GM12878 (cell line): ENCODE data around the gene ECM1. TPM values are rescaled to one million over a fixed set of nuclear protein-coding genes. Genes with fewer than 3 reads are reported as not detected.

Experiments used
- ATAC-seq: fragments of 200-7000 bp; cut with Tn5 transposase; 3 replicates; pipeline ENCODE4 v1.9.1; 2020; ENCODE audit warnings: mild to moderate bottlenecking, moderate library complexity
- BruUV-seq: library from RNA; stranded (reverse); fragments of 400-500 nt; replicated peaks from 2 replicates; lab custom pipeline; 2021; lab: Mats Ljungman, UMichigan
- CTCF ChIA-PET: fragments of 300-600 bp; sonication (Branson Sonifier 250); formaldehyde crosslinking; extraction: SDS; loops from one replicate; lab custom pipeline; 2021; ENCODE audit warnings: inconsistent platforms; lab: Yijun Ruan, JAX
- POLR2A ChIA-PET: fragments of 350-600 bp; formaldehyde crosslinking; extraction: SDS; loops from one replicate; lab custom pipeline; 2021; ENCODE audit warnings: inconsistent platforms; lab: Charles Lee
- RAD21 ChIA-PET: fragments of 300-600 bp; sonication (Branson Sonifier 250); formaldehyde crosslinking; loops from one replicate; lab custom pipeline; 2023; ENCODE audit warnings: antibody characterized with exemption; ENCODE audit not compliant: unreplicated experiment; lab: Charles Lee
- SMC1A ChIA-PET: fragments of 300-600 bp; sonication (Branson Sonifier 250); formaldehyde crosslinking; loops from one replicate; lab custom pipeline; 2023; ENCODE audit not compliant: unreplicated experiment, uncharacterized antibody; lab: Charles Lee
- DNase-seq: peaks from one replicate; pipeline ENCODE4 v3.0.0-alpha.2; 2011; ENCODE audit warnings: low read depth, low spot score
- FAIRE-seq: peaks from 3 replicates; lab custom pipeline; 2011; peaks lifted over from hg19 to GRCh38; lab: Jason Lieb, UNC
- H2AFZ ChIP-seq: 2 replicates; pipeline ENCODE4 v1.6.0; 2011; ENCODE audit warnings: low read depth, low read length, control low read depth; ENCODE audit not compliant: control insufficient read depth
- H3K27ac ChIP-seq: 2 replicates; pipeline ENCODE4 v1.5.1; 2011; ENCODE audit warnings: control low read depth; ENCODE audit not compliant: control insufficient read depth, insufficient read depth
- H3K27me3 ChIP-seq, 2 experiments: replicated peaks in 1 of 2; 2 replicates each; pipeline versions ENCODE4 v1.6.0 to v1.6.1; 2011; ENCODE audit warnings: low read length in 1 of 2; ENCODE audit not compliant: control insufficient read depth in 2 of 2, insufficient read depth in 2 of 2
- H3K36me3 ChIP-seq, 2 experiments: 2 replicates each; pipeline ENCODE4 v1.5.1; 2011; ENCODE audit warnings: low read length in 1 of 2; ENCODE audit not compliant: control insufficient read depth in 2 of 2, insufficient read depth in 2 of 2
- H3K4me1 ChIP-seq: 2 replicates; pipeline ENCODE4 v1.6.1; 2011; ENCODE audit warnings: mild to moderate bottlenecking, low read length, moderate library complexity, mixed read lengths; ENCODE audit not compliant: control insufficient read depth, insufficient read depth
- H3K4me2 ChIP-seq: 2 replicates; pipeline ENCODE4 v1.6.0; 2011; ENCODE audit warnings: control low read depth; ENCODE audit not compliant: control insufficient read depth, insufficient read depth
- H3K4me3 ChIP-seq: fragments of 200-600 bp; sonication (generic); 2 replicates; pipeline ENCODE4 v1.5.1; 2016
- H3K79me2 ChIP-seq: 2 replicates; pipeline ENCODE4 v1.6.0; 2011; ENCODE audit warnings: low read length; ENCODE audit not compliant: control insufficient read depth, insufficient read depth
- H3K9ac ChIP-seq: 2 replicates; pipeline ENCODE4 v1.8.0; 2011; ENCODE audit warnings: low read length, control low read depth, mixed read lengths; ENCODE audit not compliant: control insufficient read depth, insufficient read depth
- H3K9me3 ChIP-seq: replicated peaks from 3 replicates; pipeline ENCODE4 v1.5.1; 2011; ENCODE audit warnings: mild to moderate bottlenecking, low read length; ENCODE audit not compliant: control insufficient read depth, insufficient read depth
- H4K20me1 ChIP-seq: 2 replicates; pipeline ENCODE4 v1.6.0; 2011; ENCODE audit not compliant: control insufficient read depth, insufficient read depth
- HCFC1 ChIP-seq: fragments of 150-350 bp; IDR thresholded peaks from 2 replicates; pipeline ENCODE4 v1.6.1; 2014; ENCODE audit warnings: low read length
- JUND ChIP-seq: IDR thresholded peaks from 2 replicates; pipeline ENCODE4 v1.6.1; 2012; ENCODE audit warnings: low read depth, mild to moderate bottlenecking, low read length, improper control_type of control experiment, moderate library complexity
- NR2F1 ChIP-seq: fragments of 450-650 bp; conservative IDR thresholded peaks from 2 replicates; pipeline ENCODE4 v1.6.1; 2017; ENCODE audit warnings: mild to moderate bottlenecking
- RAD51 ChIP-seq: fragments of 450-650 bp; IDR thresholded peaks from 2 replicates; pipeline ENCODE4 v1.6.1; 2016; ENCODE audit warnings: moderate library complexity, mild to moderate bottlenecking, inconsistent platforms
- SRF ChIP-seq, 2 experiments: IDR thresholded peaks; 2 replicates each; pipeline ENCODE4 v1.6.1; 2011; ENCODE audit warnings: low read depth in 2 of 2, low read length in 2 of 2, mild to moderate bottlenecking in 1 of 2, moderate library complexity in 1 of 2
- TCF7 ChIP-seq: IDR thresholded peaks from 2 replicates; pipeline ENCODE4 v1.6.1; 2014; ENCODE audit warnings: antibody characterized with exemption, borderline replicate concordance
- YY1 ChIP-seq: IDR thresholded peaks from 2 replicates; pipeline ENCODE4 v1.6.1; 2011; ENCODE audit warnings: low read depth, mild to moderate bottlenecking, low read length
- ZZZ3 ChIP-seq: IDR thresholded peaks from 2 replicates; pipeline ENCODE4 v1.6.1; 2011; ENCODE audit warnings: low read depth; ENCODE audit not compliant: control insufficient read depth, insufficient read length
- WGBS: methylation state at CpG from one replicate; pipeline ENCODE4 v1.1.6; 2016; ENCODE audit warnings: low lambda C conversion rate; ENCODE audit not compliant: insufficient replicate concordance, insufficient coverage; ENCODE audit errors: missing lambda C conversion rate; 5-methylcytosine and 5-hydroxymethylcytosine counted together
- in situ Hi-C: fragments of 300-500 bp; cut with MboI; formaldehyde crosslinking; loops from 9 replicates; pipeline ENCODE4 v1.14.3; 2018; ENCODE audit warnings: mixed read lengths
- intact Hi-C: fragments of 100-400 bp; cut with micrococcal nuclease; formaldehyde crosslinking; loops from one replicate; pipeline ENCODE4 v1.14.2; 2022; ENCODE audit not compliant: unreplicated experiment
- polyA plus RNA-seq, 11 experiments: library from polyadenylated mRNA; depleted of rRNA in 4 of 11; unstranded in 6 of 11; stranded (reverse) in 5 of 11; fragments of >200 nt; fragmentation: Nextera tagmentation in 4 of 11; fragmentation: Illumina TruSeq in 1 of 11; extraction: Ambion mirVana in 4 of 11; extraction: Trizol in 1 of 11; gene quantifications; 1 replicate in 1 of 11; 2 replicates in 10 of 11; pipeline versions ENCODE4 v1.2.1 to v1.2.3, GENCODE V29; 2011 to 2016; ENCODE audit warnings: inconsistent platforms in 2 of 11, missing spikeins in 2 of 11, low read depth in 1 of 11
- total RNA-seq, 4 experiments: library from RNA; depleted of rRNA in 3 of 4; stranded (reverse); fragments of >200 nt in 3 of 4; fragmentation: Illumina TruSeq in 1 of 4; extraction: Trizol in 1 of 4; gene quantifications; 2 replicates each; pipeline versions ENCODE4 v1.2.1 to v1.2.3, GENCODE V29; 2013 to 2021
- TF ChIP-seq, protein P1 (sequence below): fragments of 450-650 bp; IDR thresholded peaks from 2 replicates; pipeline ENCODE4 v1.6.1; 2017; ENCODE audit warnings: borderline replicate concordance
- TF ChIP-seq, protein P2 (sequence below): fragments of 450-650 bp; IDR thresholded peaks from 2 replicates; pipeline ENCODE4 v1.6.1; 2016; ENCODE audit warnings: mild to moderate bottlenecking

The ECM1 gene
- total and polyA plus RNA-seq, 10 of the 15 experiments (the other 5 are each of a cell fraction or from before 2014, with no cell fraction given) = 0.06 to 1.3 (median 0.60) TPM

DNA sequence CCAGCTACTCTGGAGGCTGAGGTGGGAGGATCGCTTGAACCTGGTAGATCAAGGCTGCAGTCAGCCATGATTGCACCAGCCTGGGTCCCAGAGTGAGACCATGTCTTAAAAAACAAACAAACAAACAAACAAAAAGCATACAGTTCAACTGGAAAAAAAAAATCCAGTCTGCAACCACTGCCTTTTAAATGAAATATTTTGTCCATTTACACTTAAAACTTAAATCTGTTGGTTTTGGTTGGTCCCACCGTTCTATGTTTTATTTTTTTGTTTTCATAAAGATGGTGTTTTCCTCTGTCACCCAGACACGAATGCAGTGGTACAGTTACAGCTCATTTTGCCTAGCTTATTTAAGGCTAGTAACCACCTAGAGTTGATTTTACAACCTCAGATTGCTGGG lies 17.4 kb downstream of the ECM1 start:
- no peak for ATAC-seq
- DNase-seq = no peak
- no peak overlapping the region for H3K27ac ChIP-seq
- no peaks in the 10 kb centered on the region for H4K20me1 ChIP-seq
- SMC1A ChIA-PET = interaction anchor here (1.5 kb wide), 1 partner anchor 62 kb away, joined by 3 read pairs; no protein-coding TSS in a partner anchor
- in situ Hi-C loops (no loop called here), intact Hi-C loops (no loop called here)
- H3K9me3 ChIP-seq = no peaks in the 10 kb centered on the region
- POLR2A ChIA-PET = no interaction called here
- no peaks in the 10 kb centered on the region for H3K36me3 ChIP-seq
- CTCF ChIA-PET = interaction anchor here (1.6 kb wide), 1 partner anchor 35 kb away, joined by 4 read pairs; no protein-coding TSS in a partner anchor
- no peak overlapping the region for H2AFZ ChIP-seq
- H3K79me2 ChIP-seq = no peaks in the 10 kb centered on the region
- TF ChIP-seq, protein P1, sequence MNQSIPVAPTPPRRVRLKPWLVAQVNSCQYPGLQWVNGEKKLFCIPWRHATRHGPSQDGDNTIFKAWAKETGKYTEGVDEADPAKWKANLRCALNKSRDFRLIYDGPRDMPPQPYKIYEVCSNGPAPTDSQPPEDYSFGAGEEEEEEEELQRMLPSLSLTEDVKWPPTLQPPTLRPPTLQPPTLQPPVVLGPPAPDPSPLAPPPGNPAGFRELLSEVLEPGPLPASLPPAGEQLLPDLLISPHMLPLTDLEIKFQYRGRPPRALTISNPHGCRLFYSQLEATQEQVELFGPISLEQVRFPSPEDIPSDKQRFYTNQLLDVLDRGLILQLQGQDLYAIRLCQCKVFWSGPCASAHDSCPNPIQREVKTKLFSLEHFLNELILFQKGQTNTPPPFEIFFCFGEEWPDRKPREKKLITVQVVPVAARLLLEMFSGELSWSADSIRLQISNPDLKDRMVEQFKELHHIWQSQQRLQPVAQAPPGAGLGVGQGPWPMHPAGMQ = no peak
- TF ChIP-seq NR2F1 (no peak), ZZZ3 (no peak)
- H3K27me3 ChIP-seq = no peaks in the 10 kb centered on the region
- no peak overlapping the region for H3K4me3 ChIP-seq
- no peaks in the 10 kb centered on the region for H3K4me1 ChIP-seq
- WGBS = 49% methylated on average over 3 of the region's 3 CpGs
- no TSS peak for BruUV-seq
- FAIRE-seq = no peak
- no peak overlapping the region for H3K4me2 ChIP-seq
- RAD21 ChIA-PET = no interaction called here
- H3K9ac ChIP-seq = no peak overlapping the region

DNA sequence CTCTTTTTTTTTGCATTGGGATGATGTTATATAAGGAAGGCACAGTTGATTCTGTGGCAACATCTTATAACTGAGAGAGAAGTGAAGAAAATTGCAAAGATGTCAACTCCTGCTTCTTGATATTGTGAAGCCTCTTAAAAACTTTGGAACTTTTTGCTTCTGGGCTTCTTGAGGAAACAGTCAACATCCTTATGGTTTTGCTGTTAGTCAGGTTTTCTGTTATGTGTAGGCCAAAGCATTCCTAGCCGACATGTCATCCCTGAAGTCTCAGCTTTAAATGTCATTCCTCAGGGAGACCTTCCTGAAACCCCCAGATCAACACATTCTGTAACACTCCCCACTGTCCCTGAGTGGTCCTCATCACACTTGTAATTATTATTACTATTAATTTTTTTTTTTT lies 20.3 kb downstream of the ECM1 start:
- H3K36me3 ChIP-seq = no peaks in the 10 kb centered on the region
- WGBS = 35% methylated on average over 1 of the region's 1 CpG
- H3K4me1 ChIP-seq = no peaks in the 10 kb centered on the region; the same call in 1 of the 2 replicates
- no peak overlapping the region for H2AFZ ChIP-seq
- ChIA-PET POLR2A (interaction anchor here (0.6 to 1.0 kb wide), 2 partner anchors 9 to 302 kb away, joined by 3 to 4 read pairs; no protein-coding TSS in a partner anchor), CTCF (interaction anchor here (0.9 kb wide), 1 partner anchor 520 kb away, joined by 3 read pairs; no protein-coding TSS in a partner anchor), SMC1A (interaction anchor here (0.7 kb wide), 1 partner anchor 77 kb away, joined by 5 read pairs; no protein-coding TSS in a partner anchor), RAD21 (no interaction called here)
- in situ Hi-C loops = no loop called here
- ATAC-seq = no peak
- BruUV-seq = no TSS peak
- H4K20me1 ChIP-seq = no peaks in the 10 kb centered on the region
- H3K27ac ChIP-seq = no peak overlapping the region
- no peaks in the 10 kb centered on the region for H3K9me3 ChIP-seq
- no peak overlapping the region for H3K9ac ChIP-seq
- H3K79me2 ChIP-seq = no peaks in the 10 kb centered on the region
- no peaks in the 10 kb centered on the region for H3K27me3 ChIP-seq
- H3K4me3 ChIP-seq = no peak overlapping the region
- no peak for FAIRE-seq
- intact Hi-C loops = no loop called here
- DNase-seq = no peak
- H3K4me2 ChIP-seq = no peak overlapping the region
- no peak for TF ChIP-seq JUND
- TF ChIP-seq, protein P2, sequence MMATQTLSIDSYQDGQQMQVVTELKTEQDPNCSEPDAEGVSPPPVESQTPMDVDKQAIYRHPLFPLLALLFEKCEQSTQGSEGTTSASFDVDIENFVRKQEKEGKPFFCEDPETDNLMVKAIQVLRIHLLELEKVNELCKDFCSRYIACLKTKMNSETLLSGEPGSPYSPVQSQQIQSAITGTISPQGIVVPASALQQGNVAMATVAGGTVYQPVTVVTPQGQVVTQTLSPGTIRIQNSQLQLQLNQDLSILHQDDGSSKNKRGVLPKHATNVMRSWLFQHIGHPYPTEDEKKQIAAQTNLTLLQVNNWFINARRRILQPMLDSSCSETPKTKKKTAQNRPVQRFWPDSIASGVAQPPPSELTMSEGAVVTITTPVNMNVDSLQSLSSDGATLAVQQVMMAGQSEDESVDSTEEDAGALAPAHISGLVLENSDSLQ = no peak
- TF ChIP-seq HCFC1 = no peak
- TF ChIP-seq YY1 = no peak
- TF ChIP-seq RAD51 = no peak
- TF ChIP-seq TCF7 = no peak
- no peak for TF ChIP-seq SRF (IDR thresholded peaks at IDR 0.05; ENCODE audit: low read depth in 2 of 2, low read length in 2 of 2)
- TF ChIP-seq, protein P1 = no peak
